Measurements from ENCODE around the gene CBFB. TPM values are rescaled to one million over a fixed set of nuclear protein-coding genes. Genes with fewer than 3 reads are reported as not detected.
A peak's percentile ranks its signal among the peaks of the same experiment; 100 is the strongest.

CBFB gene
- total RNA-seq, 1 experiment from 2014 or later = 123 TPM

DNA sequence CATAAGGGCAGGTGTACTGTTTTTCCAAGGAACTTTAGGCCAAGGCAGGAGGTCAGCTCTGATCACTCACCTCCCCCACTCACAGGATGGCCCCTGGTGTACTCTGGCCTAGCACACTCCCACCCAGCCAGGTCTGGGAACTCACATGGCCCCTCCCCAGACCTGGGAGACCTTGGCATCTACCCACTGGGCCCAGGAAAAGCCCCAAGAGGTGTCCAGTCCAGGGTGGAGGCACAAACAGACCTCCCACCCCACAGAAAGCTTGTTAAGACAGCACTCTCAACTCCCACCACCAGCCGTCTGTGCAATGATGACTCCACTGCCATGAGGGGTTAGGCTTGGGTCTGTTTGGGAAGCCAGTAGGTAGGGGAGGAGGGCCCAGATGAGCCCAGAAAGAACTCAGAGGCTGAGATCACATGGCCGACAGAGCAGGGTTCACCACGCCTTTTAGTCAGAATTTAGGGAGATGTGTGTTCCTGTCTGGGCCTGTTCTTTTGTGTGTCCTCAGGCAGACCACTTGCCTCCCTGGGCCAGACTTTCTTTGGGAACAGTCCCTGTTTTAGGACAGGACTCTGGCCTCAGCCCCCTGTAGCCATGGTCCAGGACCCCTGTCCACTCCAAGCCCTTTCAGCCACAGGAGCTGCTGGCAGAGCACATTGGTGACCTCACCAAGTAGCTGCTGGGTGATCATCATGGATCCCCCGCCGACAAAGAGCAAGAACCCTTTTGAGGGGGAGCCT, 12.1 kb upstream of the CBFB start:
- DNase-seq (ENCODE audit: low read depth) = no peak

DNA sequence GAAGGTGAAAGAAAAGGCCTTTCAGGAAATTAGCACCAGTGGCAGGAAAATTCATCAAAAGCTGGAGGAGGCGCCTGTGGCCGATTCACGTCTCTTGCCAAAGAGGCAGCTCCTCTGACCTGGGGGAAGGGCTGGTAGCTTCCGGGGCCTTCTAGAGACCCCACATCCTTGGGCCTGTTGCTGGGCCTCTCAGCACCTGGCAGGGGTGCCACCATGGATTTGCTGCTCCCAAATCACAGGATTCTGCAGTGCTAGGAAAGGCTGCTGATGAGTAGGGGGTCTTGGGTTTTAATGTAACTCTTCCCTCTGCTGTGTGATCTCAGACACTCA, 11.6 kb upstream of the CBFB start:
- no peak for DNase-seq (ENCODE audit: low read depth)

DNA sequence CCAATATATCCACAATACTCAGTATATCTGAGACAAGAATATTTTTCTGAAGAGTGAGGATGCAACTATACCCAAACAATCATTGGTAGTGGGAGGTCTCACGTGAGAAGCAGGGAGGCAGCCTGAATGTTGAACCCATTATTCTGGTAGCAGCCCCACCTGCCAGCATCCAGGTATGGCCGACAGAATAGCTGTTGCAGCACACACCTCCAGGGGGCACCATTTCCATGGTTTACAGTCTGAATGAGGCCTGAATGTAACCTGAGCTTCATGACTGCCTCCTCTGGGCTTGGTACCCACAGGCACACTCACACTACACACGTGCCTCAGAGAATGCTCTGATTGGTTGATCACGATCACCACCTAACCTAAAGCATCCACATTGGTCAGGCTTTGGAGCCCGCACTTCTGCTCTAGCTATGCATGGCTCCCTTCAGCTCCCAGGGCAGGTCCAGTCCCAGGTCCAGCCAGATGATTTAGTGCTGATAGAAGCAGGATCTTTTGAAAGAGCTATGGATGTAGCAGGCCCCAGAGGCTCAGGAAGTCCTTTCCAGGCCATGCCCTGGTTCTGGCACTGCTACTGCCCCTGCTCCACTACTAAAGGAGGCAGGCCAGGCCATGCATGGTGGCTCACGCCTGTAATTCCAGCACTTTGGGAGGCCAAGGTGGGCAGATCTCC, 11.0 kb upstream of the CBFB start:
- DNase-seq (ENCODE audit: low read depth) = peak; percentile 92

DNA sequence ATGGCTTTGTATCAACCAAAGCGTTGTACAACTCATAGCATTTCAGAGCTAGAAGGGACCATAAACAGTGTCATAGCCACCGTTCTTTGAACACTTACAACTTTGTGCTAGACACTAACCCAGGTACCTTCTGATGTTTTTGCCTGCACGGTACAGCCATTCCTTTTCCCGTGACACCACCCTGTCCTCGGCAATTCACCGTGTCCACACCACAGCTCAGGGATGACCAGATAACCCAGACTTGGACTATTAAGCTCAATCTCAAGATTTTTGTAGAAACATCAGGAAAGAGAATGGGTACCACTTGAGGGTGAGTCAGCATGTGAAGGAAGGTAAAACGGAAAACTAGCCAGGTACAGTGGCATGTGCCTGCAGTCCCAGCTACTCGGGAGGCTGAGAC, 9.8 kb upstream of the CBFB start:
- DNase-seq (ENCODE audit: low read depth) = no peak

DNA sequence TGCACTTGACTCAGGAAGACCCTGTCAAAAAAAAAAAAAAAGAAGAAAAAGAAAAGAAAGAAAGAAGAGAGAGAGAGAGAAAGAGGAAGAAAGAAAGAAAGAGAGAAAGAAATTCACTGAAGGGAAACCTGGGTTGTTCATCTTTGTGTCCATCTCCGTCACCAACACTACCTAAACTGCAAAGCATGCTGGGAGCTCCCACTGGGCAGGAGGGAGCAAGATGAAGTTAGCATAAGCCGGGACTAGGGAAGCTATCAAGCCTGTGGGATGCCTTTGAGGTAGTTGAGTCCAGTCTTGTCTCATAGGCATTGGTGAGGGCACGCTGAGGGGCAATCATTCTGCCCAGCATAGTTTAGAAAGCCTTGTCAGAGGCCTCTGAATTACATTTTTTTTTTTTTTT, 7.6 kb upstream of the CBFB start:
- DNase-seq (ENCODE audit: low read depth) = no peak

DNA sequence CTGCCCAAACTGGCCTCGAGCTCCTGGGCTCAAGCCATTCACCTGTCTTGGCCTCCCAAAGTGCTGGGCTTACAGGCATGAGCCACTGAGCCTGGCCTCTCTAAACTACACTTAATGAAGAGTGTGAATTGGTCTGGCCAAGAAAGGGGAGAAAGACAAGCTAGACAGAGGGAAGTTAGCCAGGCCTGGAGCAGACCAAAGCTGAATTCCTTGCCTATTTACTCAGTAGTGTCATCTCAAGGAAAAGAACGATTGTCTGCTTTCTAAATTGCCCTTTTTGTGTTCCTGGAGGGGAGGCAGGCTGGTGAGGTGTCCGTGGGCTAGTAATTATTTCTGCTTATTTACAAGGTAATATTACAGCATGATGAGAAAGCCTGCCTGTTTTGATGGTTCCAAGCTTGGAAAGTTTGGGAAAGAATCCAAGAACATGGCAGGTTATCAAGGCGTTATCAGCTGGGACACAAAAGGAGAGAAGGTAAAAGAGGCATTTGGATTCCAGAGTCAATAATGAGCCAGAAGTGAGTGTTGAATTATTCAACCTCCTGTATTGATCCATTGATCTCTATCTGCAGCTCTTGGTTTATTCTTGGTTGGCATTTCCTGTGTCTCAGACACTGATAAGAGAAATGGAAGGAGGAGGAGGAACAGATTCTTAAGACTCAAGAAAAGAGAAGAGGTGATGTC, 6.3 kb upstream of the CBFB start:
- no peak for DNase-seq (ENCODE audit: low read depth)

DNA sequence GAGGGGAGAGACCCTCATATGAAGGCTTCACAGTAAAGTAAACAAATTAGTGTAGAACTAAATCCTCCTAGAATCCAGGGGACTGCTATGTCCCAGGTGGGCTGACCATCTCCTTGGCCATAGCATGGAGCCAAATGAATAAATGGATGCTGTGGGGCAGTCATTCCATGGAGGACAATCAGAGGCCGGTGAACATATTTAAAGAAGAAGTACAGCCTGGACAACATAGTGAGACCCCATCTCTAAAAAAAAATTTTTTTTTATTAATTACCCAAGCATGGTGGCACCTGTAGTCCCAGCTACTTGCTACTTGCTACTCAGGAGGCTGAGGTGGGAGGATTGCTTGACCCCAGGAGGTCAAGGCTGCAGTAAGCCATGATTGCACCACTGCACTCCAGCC, 5.3 kb upstream of the CBFB start:
- no peak for DNase-seq (ENCODE audit: low read depth)

DNA sequence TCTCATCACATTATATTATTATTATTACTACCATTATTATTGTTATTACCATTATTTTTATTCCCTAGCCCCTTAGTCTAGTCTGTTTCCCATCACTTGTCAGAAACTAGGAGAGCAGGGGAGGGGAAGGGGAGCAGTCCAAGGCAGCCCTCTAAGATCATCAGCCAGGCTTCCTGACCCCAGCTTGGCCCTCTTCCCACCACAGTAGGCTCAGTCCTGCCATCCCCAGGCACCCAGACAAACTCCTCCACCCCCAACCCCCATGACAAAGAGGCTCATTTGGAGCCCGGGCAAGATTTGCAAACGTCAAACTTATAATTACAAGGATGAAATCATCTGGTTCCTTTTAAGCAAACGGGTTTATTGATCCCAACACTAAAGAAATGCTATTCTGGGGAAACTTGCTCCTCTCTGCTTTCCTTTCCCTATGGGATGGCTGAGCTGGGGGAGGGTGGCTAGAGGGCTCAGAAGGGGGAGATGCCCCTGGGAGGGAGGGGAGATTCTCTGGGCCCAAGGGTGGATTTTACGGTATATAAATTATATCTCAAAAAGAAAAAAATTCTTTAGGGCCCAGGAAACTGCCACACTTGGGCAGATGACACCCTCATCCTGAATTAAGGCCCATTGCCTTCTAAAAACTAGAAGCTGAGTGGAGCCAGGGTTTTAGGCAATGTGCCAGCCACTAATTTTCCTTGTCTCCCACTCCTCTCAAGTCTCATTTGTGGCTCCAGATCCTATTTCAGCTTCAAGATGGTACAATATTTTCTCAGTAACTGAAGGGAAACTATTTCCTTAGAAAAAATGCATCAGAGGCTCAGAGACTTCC, 4.4 kb upstream of the CBFB start:
- DNase-seq (ENCODE audit: low read depth) = no peak

DNA sequence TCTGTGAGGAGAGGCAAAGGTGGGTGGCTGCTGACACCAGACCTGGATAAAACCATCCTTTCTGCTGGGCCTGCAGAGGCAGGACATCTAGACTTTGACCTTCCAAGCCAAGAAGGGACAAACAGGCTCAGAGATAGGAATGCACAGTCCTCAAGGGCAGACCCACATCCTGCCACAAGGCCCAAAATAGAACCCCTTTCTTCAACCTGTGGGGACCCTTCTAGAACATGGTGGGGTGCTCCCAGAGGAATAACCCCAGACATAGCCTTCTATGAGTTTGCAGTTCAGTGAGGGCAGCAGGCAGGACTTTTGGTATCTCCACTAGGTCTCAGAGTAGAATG, 3.8 kb upstream of the CBFB start:
- DNase-seq (ENCODE audit: low read depth) = no peak

DNA sequence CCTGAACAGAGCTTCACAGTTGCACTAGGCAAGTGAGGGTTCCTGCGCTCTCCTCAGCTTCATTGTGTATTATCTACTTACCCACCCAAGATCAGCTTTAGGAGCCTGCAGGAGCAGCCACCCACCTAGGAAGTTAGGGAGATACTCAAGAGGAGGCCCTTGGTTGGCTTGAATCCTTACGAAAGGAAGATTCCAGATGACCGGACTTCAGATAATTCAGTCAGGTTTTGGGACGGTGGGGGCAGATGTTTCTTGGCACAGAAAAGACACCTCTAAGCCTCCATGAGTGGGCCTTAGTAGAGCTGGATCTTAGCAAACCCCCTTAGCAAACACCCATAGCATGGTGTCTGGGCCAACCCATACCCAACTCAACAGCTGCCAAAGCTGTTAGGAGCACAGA, 2.4 kb upstream of the CBFB start:
- no peak for DNase-seq (ENCODE audit: low read depth)

DNA sequence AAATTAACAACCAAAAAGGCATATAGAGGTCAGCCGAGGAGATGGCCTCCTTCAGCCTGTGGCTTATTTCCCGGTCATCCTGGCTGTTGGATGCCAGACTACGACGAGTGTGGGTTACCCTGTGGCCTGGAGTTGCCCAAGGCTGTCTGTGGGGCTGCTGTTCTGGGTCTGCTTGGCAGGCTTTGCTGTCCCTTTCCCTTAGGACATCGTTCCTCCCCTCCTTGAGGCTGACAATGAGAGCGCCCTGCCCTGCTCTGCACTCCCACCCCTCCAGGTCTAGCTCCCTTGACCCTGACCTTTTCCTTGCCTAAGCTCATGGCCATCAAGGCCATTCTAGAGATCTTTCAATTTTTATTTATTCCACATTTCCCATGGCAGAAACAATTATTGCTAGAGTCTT, 1.9 kb upstream of the CBFB start:
- no peak for DNase-seq (ENCODE audit: low read depth)

DNA sequence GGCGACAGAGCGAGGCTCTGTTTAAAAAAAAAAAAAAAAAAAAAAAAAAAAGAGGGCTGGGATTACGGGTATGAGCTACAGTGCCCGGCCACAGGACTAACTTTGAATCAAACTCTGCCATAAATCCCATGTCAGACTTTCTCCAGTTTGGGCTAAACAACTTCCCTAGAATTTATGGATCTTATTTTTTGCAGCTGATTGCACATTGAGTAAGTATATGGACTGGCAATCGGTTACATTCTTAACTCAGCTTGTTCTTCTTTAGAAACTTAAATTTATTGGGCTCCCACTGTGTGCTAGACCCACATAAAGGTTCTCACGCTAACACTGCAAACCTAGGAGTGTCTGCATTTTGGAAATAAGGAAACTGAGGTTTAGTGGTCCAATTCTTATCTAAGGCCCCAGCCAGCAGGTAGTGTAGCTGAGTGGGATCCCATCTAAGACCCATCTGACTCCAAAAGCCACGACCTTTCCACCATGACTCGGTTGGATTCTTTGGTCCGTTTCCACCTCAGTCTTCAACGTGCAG, 718 bp upstream of the CBFB start:
- DNase-seq (ENCODE audit: low read depth) = no peak

DNA sequence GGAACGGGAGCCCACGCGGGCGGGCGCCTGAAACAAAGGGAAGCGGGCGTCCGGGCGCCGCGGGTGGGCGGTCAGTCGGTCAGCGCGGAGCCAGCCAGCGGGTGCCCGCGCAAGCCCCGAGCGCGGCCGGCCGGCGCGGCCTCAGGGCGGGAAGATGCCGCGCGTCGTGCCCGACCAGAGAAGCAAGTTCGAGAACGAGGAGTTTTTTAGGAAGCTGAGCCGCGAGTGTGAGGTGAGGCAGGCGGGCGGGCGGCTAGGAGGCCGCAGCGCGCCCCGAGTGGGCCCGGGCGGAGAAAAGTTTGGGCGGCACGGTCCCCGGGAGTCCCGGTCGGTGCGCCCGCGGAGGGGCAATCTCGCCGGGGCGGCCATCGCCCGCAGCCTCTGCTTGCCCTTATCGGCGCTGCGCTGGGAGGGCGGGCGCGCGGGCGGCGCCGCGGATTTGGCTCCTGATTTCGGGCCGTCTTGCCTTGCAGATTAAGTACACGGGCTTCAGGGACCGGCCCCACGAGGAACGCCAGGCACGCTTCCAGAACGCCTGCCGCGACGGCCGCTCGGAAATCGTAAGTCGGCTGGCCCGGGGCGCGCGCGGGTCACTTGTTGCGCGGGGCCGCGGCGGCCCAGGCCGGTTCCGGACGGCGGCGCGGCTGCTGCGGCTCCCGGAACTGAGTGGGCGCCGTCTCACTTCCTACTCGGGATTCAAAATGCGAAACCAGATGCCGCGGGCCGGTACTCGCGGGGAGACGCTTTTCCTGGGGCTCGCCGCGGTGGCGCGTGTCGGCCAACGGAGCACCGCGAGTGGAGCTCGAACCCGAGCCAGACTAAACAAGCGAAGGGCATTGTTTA, 526 bp downstream of the CBFB start:
- DNase-seq (ENCODE audit: low read depth) = peak; percentile 56

DNA sequence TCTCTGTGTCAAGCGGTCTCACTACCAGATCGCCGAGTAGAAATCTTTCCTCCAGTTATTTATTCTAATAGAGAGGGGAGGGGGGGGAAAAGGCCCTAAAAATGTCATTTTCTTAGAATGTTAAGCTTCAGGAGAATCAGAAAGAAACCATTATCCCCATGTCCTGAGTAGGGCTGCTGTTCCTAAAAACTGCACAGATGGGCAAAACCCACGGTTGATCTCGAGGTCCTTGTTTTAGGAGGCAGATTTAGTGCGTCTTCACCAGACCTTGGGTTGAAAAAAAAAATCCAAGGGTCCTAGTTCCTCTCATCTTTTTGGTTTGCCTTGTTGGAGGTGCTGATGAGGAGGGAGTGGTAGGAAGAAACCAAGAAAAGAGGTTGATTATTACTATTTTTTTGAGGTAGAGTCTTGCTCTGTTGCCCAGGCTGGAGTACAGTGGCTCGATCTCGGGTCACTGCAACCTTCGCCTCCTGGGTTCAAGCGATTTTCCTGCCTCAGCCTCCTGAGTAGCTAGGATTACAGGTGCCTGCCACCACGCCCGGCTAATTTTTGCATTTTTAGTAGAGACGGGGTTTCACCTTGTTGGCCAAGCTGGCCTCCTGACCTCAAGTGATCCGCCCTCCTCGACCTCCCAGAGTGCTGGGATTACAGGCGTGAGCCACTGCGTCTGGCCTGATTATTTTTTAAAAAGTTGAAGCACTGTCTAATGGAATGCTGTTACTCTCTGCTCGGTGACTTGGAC, 1.4 kb downstream of the CBFB start:
- no peak for DNase-seq (ENCODE audit: low read depth)

DNA sequence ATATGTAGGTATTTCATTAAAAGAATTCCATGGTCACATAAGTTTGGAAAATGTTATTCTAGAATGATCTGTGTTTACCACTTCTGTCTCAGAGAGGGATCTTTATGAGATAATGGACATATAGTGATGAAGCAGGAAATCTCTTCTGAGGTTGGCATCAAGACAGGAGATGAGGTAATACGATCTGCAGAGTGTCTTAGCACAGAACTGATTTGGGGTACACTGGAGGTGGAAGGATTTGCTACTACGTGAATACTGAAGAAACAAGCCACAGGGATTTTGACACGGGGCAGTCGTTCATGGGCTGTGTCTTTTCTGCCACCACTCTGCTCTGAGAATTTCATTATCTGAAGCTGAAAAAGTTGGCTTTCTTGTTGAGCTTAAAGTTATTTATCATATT, 5.5 kb downstream of the CBFB start:
- DNase-seq (ENCODE audit: low read depth) = peak; percentile 26

DNA sequence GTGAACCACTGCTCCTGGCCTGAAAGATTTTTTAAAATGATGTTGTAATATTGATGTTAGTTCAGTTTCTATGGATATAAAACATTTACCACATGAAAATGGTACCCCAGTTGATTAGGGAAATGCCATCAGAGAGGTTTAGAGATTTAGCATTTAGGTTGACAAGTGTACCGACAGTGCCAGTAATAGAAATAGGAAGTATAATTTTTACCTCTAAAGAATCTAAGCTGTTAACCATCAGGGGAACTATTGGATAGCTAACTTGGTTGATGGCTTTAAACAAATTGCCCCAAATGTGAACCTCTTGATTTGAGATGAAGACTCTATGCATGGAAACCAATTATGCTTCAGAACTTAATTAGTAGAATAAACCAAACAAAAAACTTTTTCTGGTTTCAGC, 6.4 kb downstream of the CBFB start:
- no peak for DNase-seq (ENCODE audit: low read depth)

DNA sequence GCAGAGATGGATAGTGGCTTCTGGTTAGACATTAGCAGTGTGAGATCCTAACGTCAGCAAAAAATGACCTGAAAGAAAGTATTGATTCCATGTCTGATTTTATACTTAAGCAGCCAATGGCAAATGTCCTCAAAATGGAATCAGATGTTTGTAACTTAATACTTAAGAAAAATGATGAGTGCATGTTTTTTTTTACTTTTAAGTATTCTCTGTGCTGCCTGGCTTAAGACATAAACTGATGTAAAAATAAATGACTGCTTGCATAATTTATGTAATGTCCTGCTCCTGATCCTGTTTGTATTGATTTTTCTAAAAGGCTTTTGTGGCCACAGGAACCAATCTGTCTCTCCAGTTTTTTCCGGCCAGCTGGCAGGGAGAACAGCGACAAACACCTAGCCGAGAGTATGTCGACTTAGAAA, 7.4 kb downstream of the CBFB start:
- DNase-seq (ENCODE audit: low read depth) = no peak

DNA sequence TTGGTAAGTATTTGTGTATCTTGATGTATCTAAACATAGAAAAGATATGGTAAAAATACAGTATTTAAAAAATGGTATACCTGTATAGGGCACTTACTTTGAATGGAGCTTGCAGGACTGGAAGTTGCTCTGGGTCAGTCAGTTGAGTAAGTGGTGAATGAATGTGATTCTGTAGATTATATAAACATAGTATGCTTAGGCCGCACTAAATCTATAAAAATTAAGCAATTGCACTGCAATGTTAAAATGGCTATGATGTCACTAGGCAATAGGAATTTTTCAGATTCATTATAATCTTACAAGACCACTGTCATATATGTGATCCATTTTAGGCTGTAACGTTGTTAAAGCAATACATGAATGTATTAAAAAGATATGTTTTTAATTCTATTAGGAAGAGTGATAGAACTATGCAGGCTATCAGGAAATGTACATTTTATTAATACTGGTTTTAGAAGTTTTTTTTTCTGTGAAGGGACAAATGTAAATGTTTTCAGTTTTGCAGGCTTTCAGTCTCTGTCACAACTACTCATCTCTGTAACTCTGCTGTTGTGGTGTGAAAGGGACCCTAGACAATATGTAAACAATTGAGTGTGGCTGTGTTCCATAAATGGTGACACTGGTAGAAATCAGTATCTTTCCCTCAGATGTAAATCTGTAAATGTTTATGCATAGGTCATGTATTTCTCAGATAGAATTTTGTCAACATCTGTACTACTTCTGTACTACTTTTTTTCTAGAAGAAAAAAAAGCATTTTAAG, 10.5 kb downstream of the CBFB start:
- DNase-seq (ENCODE audit: low read depth) = no peak

DNA sequence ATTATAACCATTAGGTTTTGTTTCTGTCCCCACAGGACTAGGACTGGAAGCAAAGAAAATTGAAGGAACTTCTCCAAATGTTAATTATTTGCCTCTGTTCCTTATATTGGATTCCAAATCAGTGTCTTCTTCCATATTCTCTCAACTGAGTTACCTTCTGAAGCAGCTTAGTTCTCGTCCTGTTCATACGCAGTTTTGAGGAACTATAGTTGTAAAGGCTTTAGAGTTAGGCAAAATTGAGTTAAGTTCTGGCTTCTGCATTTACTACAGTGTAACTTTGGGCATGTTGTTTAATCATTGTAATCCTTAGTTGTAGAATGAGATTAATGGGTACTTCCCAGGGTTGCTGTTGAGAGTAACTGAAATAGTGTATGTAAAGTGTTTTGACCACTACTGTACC, 11.2 kb downstream of the CBFB start:
- no peak for DNase-seq (ENCODE audit: low read depth)

DNA sequence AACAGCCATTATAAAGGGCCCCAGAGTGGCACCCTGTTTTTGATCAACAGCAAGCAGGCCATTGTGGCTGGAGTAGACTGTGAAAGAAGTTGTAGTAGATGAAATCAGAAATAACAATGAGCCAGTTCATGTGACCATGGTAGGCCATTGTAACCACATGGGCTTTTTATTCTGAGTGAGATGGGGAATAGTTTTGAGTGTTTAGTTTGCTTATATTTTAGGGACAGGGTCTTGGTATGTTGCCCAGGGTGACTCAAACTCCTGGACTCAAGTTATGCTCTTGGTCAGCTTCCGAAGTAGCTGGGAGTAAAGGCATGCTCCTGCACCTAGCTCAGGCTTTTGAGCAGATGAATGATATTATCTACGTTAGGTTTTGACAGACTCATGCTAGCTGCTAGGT, 12.0 kb downstream of the CBFB start:
- DNase-seq (ENCODE audit: low read depth) = no peak

All from LHCN-M2 (cell line).